HG02938 (cell line): ENCODE results near the gene DGAT2.

Source experiments
- ATAC-seq: cut with Tn5 transposase; IDR thresholded peaks from one replicate; pipeline ENCODE4 v1.9.1; 2021; ENCODE audit warnings: mild to moderate bottlenecking, moderate library complexity; ENCODE audit not compliant: unreplicated experiment

DGAT2 gene

DNA sequence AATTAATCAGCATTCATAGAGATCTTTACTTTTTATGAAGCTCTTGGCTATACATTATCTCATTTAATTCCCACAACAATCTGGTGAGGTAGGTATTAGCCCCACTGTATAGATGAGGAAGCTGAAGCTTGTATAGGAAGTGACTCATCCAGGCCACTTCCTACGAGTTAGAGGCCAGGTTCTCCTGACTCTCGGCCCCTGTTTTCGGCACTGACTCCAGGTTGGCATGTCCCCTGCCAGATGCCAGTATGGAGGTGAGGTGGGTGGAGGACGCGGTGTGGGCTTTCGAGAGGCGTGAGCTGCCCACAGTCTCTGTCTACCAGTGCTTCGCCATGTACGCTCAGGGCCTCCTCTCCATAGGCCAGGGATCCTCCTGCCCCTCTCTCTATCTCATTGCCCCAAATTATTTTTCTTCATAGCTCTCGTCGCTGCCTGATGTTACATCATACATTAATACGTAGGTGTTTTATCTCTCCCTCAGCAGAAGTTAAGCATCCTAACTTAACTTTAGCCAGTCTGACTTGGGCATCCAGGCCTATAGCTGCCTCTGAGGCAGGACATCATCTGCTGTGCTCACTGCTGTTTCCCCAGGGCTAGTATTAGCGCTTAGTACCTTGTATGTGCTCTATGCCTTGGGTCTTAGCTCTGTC is 9.0 kb downstream of the DGAT2 start:
- ATAC-seq = no peak

DNA sequence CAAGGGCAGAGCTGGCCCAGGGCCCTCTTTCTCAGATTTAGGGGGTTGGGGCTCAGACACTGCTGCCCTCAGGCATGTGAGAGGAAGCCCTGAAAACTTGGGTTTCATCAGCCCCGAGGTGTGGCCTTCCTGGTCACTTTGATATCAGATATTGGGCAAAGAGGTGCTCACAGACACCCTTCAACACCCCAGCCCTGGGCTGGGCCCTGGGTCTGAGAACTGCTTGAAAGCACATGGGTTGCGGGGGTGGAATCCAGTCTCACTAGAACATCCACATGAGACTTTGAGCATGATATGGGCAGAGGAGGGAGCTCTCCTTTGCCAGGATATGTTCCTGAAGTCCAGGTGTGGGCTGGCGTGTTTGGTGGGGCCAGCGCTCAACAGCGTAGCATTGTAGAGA is 10.4 kb downstream of the DGAT2 start:
- no peak for ATAC-seq

DNA sequence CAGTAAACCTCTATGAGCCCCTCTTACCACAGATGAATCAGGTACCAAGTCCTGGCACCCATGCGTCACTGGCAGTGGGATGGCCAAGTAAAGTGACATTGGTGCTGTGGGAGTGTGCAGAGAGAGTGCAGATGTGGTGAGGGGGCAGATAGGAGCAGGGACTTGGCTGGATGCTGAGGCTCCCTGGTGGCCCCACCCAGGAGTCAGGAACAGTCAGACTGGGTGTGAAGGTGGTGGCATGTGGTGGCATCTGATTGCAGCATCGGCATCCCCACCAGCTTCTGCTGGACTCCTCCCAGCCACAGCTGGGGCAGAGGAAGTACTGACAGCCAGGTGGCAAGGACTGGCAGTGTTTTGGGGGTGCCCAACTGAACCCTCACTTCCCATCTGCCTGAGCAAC is 11.4 kb downstream of the DGAT2 start:
- ATAC-seq = no peak

DNA sequence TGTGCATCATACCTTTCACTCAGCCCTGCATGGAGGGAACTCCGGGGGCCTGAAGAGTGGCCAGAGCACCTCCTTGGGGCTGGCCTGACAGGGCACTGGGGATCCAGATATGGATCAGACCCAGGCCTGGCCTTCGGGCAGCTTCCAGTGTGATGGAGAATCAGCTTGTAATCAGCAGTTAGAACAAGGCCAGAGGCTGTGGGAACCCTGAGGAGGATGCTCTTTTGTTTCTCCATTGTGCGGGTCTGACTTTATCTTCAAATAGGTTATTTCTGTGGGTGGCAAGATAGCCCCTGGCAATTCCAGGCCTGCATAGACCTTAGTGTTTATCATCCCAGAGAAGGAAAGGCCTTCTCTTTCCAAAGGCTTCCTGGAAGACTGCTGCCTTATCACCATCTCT is 12.3 kb downstream of the DGAT2 start:
- no peak for ATAC-seq

DNA sequence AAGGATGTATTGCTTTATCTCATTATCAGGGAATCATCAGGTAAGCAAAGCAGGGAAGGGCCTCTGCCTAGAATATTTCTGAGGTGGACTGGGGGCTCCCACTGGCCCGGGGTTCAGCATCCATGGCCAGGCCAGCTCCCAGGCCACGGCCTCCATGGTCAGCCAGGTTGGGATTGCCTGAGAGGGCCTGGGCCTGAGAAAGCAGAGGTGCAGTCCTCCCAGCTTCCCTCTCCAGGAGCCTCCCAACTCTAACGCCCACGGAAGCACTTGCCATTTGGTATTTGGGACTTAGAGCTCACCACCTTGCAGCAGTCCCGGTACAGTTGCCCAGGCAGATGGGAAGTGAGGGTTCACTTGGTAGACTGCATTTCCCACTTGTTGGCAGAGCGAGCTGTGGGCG is 12.7 kb downstream of the DGAT2 start:
- no peak for ATAC-seq

DNA sequence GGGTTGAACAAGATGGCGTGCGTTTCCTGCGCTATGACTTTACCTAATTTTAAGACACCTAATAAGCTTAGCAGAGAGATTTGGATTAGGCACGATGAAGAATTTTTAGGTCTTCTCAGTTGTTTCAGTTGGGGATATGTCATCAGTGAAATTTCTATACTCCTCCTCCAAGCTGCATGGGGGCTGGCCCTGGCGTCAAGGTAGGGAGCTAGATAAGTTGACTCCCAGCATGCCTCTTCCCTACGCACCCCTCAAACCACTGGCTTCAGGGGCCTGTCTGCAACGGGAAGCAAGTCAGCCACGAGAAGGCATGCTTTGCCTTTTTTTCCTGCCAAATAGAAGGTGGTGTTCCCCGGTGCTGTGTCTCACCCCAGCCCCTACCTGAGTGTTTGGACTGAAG is 13.3 kb downstream of the DGAT2 start:
- no peak for ATAC-seq

DNA sequence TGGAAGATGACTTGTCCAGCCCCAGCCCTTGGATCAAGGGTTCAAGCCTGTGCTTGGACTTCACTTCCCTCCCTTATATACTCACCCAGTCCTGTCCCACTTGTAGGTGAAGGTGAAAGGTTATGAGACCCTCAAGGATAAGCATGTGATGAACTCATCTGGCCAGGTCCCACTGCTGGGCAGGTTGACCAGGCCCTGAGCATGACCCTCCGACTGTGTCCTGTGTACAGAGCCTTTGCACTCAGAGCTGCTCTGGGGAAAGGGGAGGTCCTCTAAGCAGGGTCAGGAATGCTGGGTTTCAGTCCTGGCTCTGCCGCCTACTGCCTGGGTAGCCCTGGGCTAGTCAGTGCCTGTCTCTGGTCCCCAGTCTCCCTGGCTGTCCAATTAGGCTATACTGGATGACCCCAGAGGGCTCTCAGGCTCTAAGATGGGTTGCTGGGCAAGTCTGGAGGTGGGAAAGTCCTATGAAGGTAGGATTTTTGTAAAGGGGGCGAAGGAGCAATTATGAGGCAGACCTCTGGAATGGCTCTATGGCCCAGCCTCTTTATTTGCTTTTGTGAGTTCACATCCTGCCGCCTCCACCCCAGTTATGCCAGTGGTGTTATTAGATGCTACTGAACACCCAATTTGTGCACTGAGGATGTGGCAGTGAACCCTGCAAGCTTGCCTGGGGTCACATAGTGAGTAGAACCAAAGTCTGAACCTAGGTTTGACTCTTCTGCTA is 14.1 kb downstream of the DGAT2 start:
- no peak for ATAC-seq

DNA sequence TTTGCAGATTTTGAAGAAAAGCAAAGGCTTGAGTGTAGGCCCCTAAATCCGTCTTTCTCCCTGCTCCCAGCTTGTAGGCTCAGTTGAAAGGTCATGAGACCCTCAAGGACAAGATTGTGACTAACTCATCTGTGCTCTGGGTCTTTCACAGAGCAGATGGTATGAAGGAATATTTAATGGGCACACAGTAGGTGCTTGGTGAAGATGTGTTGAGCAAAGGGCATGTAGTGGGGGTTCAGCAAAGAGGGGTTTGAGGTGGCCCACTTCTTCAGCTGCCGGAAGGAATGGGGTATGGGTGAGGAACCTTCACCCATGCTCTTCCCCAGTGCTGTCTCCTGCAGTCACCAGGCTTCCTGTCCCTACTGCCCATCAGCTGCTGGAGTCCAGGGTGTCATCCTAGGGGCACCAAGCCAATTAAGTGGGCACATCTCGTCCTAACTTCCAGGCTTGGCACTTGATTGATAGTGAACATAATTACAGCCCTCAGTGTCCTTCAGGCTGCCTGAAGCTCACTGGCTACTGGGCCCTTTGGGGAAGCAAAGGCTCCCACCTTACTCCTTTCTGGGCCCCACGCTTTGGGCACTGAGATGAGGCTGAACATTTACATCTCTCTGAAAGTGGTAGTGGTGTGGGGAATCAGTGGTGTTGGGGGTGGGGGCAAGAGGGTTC is 15.0 kb downstream of the DGAT2 start:
- no peak for ATAC-seq

DNA sequence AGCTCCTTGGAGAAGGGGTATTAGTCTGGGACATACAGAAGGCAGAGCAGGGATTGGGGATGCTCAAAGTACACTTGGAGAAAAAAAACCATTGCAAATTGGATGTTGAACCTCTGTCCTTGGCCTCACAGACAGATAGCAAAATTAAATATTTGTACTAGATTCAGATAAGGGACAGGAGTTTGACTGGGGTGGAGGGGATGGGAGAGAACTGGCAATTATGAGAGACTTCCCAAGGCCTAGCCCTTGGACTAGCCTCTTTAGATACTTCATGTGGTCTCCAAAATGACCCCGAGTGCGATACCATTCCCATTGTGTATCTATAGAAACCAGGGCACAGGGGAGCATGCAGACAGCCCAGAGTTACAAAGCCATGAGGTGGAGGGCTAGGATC is 15.5 kb downstream of the DGAT2 start:
- no peak for ATAC-seq

DNA sequence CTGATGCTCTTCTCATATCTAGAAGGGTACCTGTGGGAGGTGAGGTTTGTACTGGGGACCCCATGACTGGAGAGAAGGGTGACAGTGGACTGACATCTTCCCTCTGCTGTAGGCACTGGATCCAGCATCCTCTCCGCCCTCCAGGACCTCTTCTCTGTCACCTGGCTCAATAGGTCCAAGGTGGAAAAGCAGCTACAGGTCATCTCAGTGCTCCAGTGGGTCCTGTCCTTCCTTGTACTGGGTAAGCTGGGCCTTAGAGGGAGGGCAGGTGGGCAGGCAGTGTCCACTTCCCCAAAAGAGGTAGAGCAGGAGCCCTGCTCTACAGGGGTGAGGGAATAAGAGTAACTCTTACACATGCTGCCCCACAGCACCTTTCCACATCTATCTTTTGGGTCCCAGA is 15.9 kb downstream of the DGAT2 start:
- ATAC-seq = no peak

DNA sequence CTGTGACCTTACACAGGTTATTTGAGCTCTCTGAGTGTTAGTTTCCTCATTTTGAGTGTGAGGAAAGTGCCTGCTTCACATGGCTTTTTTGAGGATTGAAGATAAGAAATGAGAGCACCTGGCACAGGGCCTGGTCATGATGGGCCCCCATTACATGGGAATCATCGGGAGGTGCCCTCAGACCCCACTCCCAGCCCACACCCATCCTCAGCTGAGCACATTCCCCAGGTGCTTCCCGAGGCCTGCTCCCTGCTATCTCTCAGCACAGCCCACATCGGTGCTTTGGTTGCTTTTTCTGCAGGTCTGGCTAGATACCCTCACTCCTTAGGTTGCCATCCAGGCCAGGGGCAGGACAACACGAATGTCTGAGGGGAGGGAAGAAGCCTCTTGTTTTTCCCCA is 16.6 kb downstream of the DGAT2 start:
- no peak for ATAC-seq

DNA sequence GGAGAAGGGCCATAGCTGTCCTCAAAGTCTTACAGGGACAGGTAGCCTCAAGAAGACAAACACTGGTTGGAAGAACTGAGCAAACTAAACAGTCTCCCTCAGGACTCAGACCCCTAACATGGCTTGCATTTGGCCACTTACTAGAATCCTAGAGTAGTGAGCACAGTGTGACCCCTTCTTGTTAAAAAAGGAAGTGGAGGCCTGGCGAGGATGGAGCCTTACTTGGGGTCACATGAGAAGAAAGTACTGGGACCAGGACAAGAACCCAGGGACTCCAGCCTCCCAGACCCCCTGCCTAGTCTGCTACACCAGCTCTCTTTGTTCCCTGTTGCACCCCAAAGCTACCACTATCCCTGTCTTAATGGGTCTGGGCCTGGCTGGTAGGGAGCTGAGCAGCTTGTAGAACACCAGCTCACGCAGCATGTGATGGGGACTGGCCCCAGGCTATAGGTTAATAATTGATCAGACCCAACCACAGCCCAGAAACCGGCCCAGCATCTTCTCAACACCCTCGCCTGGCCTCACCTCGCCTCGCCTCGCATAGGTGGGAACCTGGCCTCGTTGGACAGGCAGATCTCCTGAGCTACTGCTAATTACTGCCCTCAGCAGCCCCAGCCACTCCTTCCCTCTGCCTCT is 17.6 kb downstream of the DGAT2 start:
- no peak for ATAC-seq

DNA sequence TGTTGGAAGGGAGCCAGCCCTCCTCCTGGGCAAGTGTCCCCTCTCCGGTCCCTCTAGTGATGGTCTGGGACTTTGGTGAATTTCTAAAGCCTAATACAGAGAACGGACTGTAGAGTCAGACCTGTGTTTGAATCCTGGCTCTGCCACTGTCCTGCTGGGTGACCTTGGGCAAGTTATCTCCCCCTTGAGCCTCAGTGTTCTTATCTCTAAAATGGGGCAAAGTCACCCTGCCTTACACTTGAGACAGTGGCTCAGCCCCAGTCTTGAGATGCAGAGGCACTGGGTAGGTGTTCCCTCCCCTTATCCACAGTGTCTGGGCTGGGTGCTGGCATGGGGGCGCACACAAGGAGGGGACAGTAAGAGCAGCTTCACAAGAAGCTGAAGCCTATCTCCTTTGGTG is 20.9 kb downstream of the DGAT2 start:
- ATAC-seq = no peak

DNA sequence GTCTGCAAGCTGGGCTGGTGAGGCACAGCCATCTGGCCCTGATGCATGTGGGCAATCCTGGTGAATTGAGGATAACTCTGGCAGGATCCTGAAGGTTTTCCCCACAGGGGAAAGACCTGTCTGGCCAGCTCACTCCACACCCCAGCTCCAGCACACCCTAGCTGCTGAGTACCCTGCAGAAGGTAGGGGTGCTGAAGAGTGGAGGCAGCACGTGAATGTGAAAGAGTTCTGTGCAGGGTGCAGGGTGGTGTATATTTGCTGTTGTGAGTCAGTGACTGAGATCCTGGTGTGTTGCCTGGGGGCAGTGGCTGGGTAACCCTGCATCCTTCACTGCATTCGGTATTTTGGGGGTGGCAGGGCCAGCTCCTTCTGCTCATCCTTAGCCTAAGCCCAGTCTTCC is 22.4 kb downstream of the DGAT2 start:
- no peak for ATAC-seq

DNA sequence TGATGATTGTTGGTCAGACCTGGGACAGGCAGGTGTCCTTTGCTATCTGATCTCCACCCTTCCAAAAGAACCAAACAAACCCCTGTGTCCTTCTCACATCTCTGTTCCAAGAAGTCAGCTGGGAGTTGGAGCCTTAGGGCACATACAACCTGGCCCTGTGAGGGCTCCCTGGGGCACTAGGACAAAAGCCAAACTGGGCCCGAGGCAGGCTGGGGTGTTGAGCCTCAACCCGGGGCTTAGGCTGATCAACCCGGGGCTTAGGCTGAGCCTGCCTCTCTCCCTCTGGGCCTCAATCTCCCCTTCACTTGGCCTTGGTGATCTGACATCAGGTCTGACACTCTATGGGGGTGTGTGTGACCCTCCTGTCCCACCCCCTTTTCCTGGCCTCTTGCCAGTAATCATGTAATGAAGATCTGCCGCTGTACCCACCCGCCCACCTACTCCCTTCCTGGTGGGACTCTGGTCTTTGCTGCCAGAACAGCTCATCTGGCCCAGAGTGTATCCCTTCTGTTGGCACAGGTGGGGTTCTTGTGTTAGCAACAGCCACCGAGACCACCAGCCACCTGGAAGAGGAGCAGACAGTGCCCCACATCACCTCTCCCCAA is 23.7 kb downstream of the DGAT2 start:
- ATAC-seq = no peak

DNA sequence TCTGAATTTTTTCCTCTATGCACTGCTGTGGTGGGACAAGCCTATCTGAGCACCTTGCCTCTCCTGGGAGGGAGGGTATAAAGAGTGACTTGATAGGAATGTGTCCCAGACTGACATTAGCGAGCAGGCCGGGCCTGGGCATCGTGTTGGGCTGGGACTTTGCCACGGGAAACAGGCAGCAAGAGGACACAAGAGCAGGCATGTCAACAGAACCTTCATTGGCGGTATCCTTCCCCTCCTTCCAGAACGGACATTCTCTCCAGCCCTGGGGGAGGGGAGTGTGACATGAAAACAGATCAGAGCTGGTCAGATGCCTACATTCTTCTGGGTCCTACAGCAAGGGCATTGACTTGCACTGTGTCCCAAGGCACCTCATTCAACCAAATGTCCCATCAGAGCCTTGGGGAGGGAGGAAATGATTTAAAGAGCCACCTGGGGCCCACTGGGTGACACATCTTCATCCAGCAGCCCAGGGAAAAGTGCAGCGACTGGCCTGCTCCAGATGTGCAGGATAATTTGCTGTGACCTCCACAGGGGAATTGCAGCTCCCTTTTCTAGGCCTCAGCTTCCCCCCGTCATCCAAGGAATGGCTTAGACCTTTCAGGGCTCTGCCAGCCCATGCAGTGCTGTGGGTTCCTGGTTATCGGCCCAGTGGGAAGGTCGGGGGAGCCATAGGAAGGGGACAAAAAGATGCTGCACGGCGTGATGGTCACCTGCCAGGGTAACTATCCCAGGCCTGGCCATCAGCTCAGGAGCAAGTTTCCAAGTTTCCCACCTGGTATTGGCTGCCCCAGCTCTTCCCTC is 24.6 kb downstream of the DGAT2 start:
- ATAC-seq = no peak

DNA sequence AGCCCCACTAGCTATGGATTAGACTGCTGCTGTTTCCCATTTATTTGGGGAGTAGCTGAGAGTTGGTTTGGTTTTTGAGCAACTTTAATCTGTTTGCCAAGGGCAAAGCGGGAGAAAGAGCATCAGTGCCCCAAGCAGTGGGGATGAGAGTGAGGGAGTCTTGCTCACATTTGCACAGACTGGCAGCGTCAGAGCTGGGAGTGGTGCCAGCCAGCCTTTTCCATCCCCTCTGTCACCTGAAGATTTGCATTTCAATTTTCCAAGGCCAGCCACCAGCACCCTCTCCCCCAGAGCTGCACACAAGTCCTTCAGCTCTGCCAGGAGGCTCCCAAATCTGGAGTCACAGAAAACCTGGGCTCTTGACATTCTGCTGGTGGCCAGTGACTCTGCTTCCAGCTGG is 25.4 kb downstream of the DGAT2 start:
- no peak for ATAC-seq

DNA sequence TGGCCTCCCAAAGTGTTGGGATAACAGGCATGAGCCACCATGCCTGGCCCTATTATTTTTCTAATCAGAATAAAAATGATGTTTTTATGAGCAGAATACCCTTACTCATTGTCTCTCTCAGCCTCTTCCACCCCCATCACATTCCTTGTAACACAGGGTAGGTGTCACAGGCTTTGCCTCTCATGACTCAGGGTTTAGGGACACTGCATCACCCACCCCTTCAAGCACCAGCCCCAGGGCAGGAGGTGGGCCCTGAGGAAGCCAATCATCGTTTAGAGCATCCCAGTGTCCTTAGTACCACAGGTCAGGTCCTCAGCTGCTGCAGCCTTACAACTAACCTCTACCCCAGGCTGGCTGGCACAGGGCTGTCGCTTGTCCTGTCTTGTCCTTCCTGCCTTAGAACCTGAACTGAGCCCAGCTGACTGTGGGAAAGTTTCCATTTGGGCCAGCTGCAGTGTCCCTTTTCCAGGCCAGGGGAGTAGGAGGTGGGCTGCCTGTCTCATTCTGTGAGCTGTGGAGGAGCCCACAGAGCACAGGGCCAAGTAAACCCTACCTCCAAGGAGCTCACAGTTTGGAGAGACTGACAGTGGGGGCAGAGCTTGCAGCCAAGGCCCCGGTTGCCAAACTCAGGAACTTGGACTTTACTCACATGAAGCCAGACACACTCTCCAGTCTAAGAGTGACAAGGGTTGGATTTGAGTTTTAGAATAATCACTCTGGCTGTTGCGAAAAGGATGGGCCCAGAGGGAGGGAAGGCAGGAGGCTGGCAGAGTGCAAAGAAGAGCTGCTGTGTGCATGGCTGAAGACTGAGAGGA is 26.9 kb downstream of the DGAT2 start:
- ATAC-seq = no peak

DNA sequence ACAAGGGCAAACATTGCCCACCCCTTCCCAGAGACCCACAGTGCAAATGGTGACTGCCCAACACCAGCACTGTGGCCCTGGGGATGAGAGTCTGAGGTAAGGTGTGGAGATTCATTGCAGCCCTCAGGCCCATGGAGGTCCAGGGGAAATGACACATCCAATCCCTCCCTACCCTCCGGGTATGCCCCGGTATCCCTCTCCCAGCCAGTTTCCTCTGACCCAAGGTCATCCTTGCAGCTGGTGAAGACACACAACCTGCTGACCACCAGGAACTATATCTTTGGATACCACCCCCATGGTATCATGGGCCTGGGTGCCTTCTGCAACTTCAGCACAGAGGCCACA is 27.5 kb downstream of the DGAT2 start:
- ATAC-seq = no peak

DNA sequence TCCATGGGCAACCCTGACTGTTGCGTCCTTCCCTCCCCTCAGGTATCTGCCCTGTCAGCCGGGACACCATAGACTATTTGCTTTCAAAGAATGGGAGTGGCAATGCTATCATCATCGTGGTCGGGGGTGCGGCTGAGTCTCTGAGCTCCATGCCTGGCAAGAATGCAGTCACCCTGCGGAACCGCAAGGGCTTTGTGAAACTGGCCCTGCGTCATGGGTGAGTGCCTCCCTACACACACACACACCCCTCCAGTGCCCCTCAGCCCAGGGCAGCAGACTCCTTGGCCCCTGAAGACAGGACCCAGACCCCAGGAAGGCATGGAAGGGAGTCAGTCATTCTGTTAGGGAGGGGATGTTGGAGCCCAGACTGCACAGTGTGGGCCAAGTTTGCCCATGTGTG is 28.5 kb downstream of the DGAT2 start:
- no peak for ATAC-seq
